ENCODE results near the gene KCNJ6.
A peak's percentile ranks its signal among the peaks of the same experiment; 100 is the strongest.

The KCNJ6 gene

DNA sequence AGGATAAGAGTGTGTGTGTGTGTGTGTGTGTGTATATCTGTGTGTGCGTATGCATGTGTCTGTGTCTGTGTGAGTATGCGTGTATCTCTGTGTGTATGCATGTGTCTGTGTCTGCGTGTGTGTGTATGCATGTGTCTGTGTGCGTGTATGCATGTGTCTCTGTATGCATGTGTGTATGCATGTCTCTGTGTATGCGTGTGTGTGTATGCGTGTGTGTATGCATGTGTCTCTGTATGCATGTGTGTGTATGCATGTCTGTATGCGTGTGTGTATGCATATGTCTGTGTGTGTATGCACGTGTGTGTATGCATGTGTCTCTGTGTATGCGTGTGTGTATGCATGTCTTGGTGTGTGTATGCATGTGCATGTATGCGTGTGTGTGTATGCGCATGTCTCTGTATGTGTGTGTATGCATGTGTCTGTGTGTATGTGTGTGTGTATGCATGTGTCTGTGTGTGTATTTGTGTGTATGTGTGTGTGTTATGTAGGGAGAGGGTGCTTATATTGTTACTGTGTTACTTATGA, 301.8 kb downstream of the KCNJ6 start:
- H3K27me3 ChIP-seq (ENCODE audit: insufficient read depth, low read depth, severe bottlenecking) = no peaks in the 10 kb centered on the region
- H3K27ac ChIP-seq = no peak overlapping the region
- H3K9me3 ChIP-seq (ENCODE audit: severe bottlenecking) = no peaks in the 10 kb centered on the region
- H3K4me3 ChIP-seq (ENCODE audit: low read depth, low read length) = no peak overlapping the region
- TF ChIP-seq, protein P1, sequence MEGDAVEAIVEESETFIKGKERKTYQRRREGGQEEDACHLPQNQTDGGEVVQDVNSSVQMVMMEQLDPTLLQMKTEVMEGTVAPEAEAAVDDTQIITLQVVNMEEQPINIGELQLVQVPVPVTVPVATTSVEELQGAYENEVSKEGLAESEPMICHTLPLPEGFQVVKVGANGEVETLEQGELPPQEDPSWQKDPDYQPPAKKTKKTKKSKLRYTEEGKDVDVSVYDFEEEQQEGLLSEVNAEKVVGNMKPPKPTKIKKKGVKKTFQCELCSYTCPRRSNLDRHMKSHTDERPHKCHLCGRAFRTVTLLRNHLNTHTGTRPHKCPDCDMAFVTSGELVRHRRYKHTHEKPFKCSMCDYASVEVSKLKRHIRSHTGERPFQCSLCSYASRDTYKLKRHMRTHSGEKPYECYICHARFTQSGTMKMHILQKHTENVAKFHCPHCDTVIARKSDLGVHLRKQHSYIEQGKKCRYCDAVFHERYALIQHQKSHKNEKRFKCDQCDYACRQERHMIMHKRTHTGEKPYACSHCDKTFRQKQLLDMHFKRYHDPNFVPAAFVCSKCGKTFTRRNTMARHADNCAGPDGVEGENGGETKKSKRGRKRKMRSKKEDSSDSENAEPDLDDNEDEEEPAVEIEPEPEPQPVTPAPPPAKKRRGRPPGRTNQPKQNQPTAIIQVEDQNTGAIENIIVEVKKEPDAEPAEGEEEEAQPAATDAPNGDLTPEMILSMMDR (IDR thresholded peaks at IDR 0.05; ENCODE audit: low read depth, low read length) = no peak
- DNase-seq = no peak
- no peaks in the 10 kb centered on the region for H3K36me3 ChIP-seq

DNA sequence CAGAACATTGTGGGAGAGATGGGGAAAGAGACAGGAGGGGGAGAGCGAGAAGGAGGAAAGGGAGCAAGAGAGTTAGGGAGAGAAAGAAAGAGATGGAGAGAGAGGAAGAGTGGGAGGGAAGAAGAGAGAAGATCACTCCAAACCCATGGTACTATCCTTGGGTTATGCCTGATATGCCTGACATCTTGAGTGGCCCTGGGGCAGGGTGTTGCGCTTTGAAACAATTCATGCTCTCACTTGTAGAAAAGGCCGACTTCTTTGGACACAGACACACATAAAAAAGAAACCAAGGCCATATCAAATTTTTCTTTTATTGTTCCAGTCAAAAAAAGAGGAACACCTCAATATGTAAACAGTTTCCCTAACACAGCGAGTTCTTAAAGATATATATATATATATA, 309.2 kb downstream of the KCNJ6 start:
- no peak overlapping the region for H3K27ac ChIP-seq
- DNase-seq = no peak
- no peaks in the 10 kb centered on the region for H3K9me3 ChIP-seq (ENCODE audit: severe bottlenecking)
- no peaks in the 10 kb centered on the region for H3K36me3 ChIP-seq
- TF ChIP-seq, protein P1 (IDR thresholded peaks at IDR 0.05; ENCODE audit: low read depth, low read length) = no peak
- no peaks in the 10 kb centered on the region for H3K27me3 ChIP-seq (ENCODE audit: insufficient read depth, low read depth, severe bottlenecking)
- no peak overlapping the region for H3K4me3 ChIP-seq (ENCODE audit: low read depth, low read length)

DNA sequence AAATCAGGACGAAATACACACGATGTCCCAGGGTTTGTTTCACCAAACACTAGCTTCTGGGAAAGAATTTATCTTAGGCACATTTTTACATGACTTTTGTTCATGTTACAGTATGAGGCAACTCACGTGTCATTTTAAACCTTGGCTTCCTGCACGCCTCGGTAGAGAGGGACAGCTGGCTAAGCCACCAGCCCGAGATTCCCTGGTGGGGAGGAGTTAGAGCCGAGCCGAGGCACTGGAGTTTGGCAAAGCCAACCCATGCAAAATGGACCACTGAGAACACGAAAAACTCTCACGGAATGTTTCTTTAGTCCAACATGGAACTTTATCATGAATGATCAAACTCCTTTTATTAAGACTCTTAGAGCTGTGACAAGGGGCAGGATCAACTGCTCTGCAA, 309.7 kb downstream of the KCNJ6 start:
- DNase-seq = peak; percentile 46
- Histone ChIP-seq H3K9me3 (ENCODE audit: severe bottlenecking) (peaks cover 5% of the 10 kb centered on the region), H3K27me3 (ENCODE audit: insufficient read depth, low read depth, severe bottlenecking) (no peaks in the 10 kb centered on the region), H3K4me3 (ENCODE audit: low read depth, low read length) (no peak overlapping the region), H3K36me3 (no peaks in the 10 kb centered on the region), H3K27ac (no peak overlapping the region)
- TF ChIP-seq, protein P1 (IDR thresholded peaks at IDR 0.05; ENCODE audit: low read depth, low read length) = no peak

DNA sequence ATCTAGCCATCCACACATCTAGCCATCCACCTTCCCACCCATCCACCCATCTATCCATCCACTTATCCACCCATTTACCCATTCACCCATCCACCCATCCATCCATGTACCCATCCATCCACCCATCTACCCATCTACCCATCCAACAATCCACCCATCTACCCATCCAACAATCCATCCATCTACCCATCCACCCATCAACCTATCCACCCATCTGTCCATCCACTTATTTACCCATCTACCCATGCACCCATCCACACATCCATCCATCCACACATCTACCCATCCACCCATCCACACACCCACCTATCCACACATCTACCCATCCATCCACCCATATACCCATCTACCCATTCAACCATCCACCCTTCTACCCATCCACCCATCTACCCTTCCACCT, 311.3 kb downstream of the KCNJ6 start:
- Histone ChIP-seq H3K9me3 (ENCODE audit: severe bottlenecking) (peaks cover 5% of the 10 kb centered on the region), H3K36me3 (no peaks in the 10 kb centered on the region), H3K27me3 (ENCODE audit: insufficient read depth, low read depth, severe bottlenecking) (no peaks in the 10 kb centered on the region), H3K4me3 (ENCODE audit: low read depth, low read length) (no peak overlapping the region), H3K27ac (no peak overlapping the region)
- TF ChIP-seq, protein P1 (IDR thresholded peaks at IDR 0.05; ENCODE audit: low read depth, low read length) = no peak
- no peak for DNase-seq

DNA sequence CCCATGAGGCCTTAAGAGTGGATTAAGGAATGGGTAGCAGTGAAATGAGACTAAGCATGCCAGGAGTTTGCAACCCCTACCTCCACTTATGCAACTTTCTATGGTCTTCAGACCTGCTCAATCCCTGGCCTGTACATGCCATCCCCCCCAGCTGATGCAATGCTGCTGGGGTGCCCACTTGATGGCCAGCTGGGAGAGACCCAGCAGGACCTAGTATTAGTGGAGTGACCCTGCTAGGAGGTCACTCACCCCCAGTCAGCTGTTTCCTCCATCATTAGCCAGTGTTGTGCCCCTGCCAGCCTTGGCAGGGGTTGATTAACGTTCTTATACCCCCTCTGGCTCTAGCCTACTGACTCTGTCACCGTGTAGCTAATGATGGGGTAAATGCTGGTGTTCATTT, 313.1 kb downstream of the KCNJ6 start:
- Histone ChIP-seq H3K27ac (no peak overlapping the region), H3K4me3 (ENCODE audit: low read depth, low read length) (no peak overlapping the region), H3K9me3 (ENCODE audit: severe bottlenecking) (peaks cover 5% of the 10 kb centered on the region), H3K27me3 (ENCODE audit: insufficient read depth, low read depth, severe bottlenecking) (no peaks in the 10 kb centered on the region), H3K36me3 (no peaks in the 10 kb centered on the region)
- TF ChIP-seq, protein P1 (IDR thresholded peaks at IDR 0.05; ENCODE audit: low read depth, low read length) = no peak
- no peak for DNase-seq

DNA sequence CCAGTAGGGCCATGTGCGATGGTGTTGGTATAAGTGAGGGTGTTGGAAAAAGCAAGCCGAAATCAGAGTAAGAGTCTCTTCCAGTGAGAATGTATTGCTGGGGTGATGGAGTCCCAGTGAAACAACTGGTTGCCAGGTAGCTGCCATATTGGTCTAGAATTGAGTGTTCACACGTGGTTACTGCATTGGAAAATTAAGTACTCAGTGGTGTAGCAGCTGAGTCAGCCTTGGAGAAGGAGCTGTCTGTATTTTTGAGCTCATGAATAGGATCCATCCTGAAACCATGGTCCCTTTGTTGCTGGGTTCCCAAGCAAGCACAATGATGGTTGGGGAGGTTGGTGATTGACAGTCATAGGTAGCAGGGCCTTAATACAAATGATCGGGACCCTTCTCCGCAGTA, 314.3 kb downstream of the KCNJ6 start:
- Histone ChIP-seq H3K27me3 (ENCODE audit: insufficient read depth, low read depth, severe bottlenecking) (no peaks in the 10 kb centered on the region), H3K4me3 (ENCODE audit: low read depth, low read length) (no peak overlapping the region), H3K27ac (no peak overlapping the region), H3K36me3 (no peaks in the 10 kb centered on the region), H3K9me3 (ENCODE audit: severe bottlenecking) (peaks cover 5% of the 10 kb centered on the region)
- DNase-seq = no peak
- TF ChIP-seq, protein P1 (IDR thresholded peaks at IDR 0.05; ENCODE audit: low read depth, low read length) = no peak
